HepG2 (cell line): ENCODE data around the gene SEC14L2. TPM values are rescaled to one million over a fixed set of nuclear protein-coding genes. Genes with fewer than 3 reads are reported as not detected.

Experiments
- ATF3 ChIP-seq: sonication (generic); formaldehyde crosslinking; IDR thresholded peaks from 2 replicates; pipeline ENCODE4 v1.4.0; 2020; ENCODE audit warnings: missing genetic modification reagents
- ATF6 ChIP-seq: sonication (generic); formaldehyde crosslinking; conservative IDR thresholded peaks from 2 replicates; pipeline ENCODE4 v1.4.0; 2020; ENCODE audit warnings: missing genetic modification reagents
- CEBPG ChIP-seq: IDR thresholded peaks from 2 replicates; pipeline ENCODE4 v1.6.1; 2016
- FOXK1 ChIP-seq: sonication (generic); formaldehyde crosslinking; IDR thresholded peaks from 2 replicates; pipeline ENCODE4 v1.4.0; 2020; ENCODE audit warnings: low read depth, missing genetic modification reagents, borderline replicate concordance
- FOXO1 ChIP-seq: sonication (generic); formaldehyde crosslinking; IDR thresholded peaks from 2 replicates; pipeline ENCODE4 v1.4.0; 2020; ENCODE audit warnings: missing genetic modification reagents
- KLF16 ChIP-seq, 2 experiments: sonication (generic) in 1 of 2; formaldehyde crosslinking in 1 of 2; IDR thresholded peaks; 2 replicates each; pipeline versions ENCODE4 v1.6.1 to v1.8.0; 2016 to 2023; ENCODE audit warnings: missing genetic modification reagents in 2 of 2, missing compliant biosample characterization in 1 of 2
- MNT ChIP-seq: fragments of 450-650 bp; IDR thresholded peaks from 2 replicates; pipeline ENCODE4 v1.6.1; 2016
- PHF21A ChIP-seq: sonication (generic); formaldehyde crosslinking; IDR thresholded peaks from 2 replicates; pipeline ENCODE4 v1.5.0; 2020; ENCODE audit warnings: mild to moderate bottlenecking, missing genetic modification reagents
- RARA ChIP-seq: IDR thresholded peaks from 2 replicates; pipeline ENCODE4 v1.6.1; 2016; ENCODE audit warnings: missing genetic modification reagents, missing compliant biosample characterization
- SMC3 ChIP-seq: IDR thresholded peaks from 2 replicates; pipeline ENCODE4 v1.6.1; 2011; ENCODE audit warnings: low read length, improper control_type of control experiment
- TEF ChIP-seq: sonication (generic); formaldehyde crosslinking; IDR thresholded peaks from 2 replicates; pipeline ENCODE4 v1.5.0; 2020; ENCODE audit warnings: missing genetic modification reagents
- TFDP1 ChIP-seq: IDR thresholded peaks from 2 replicates; pipeline ENCODE4 v1.6.1; 2016; ENCODE audit warnings: missing compliant biosample characterization, missing genetic modification reagents, borderline replicate concordance
- THAP11 ChIP-seq: IDR thresholded peaks from 2 replicates; pipeline ENCODE4 v1.6.1; 2016; ENCODE audit warnings: missing biosample characterization, missing genetic modification reagents
- XRCC5 ChIP-seq: fragments of 200-400 bp; formaldehyde crosslinking; optimal IDR thresholded peaks from 2 replicates; pipeline ENCODE3; 2017; ENCODE audit warnings: mild to moderate bottlenecking, low read length
- ZBTB43 ChIP-seq: sonication (generic); formaldehyde crosslinking; conservative IDR thresholded peaks from 2 replicates; pipeline ENCODE4 v1.4.0; 2020; ENCODE audit warnings: missing genetic modification reagents
- ZBTB7A ChIP-seq: sonication (generic); formaldehyde crosslinking; IDR thresholded peaks from 2 replicates; pipeline ENCODE4 v1.8.0; 2022; ENCODE audit warnings: mild to moderate bottlenecking, missing genetic modification reagents
- ZKSCAN1 ChIP-seq: fragments of 150-350 bp; IDR thresholded peaks from 2 replicates; pipeline ENCODE4 v1.6.1; 2014; ENCODE audit warnings: low read length
- ZNF580 ChIP-seq: IDR thresholded peaks from 2 replicates; pipeline ENCODE4 v1.6.1; 2016; ENCODE audit warnings: low read depth, borderline replicate concordance
- ZNF772 ChIP-seq: sonication (generic); formaldehyde crosslinking; IDR thresholded peaks from 2 replicates; pipeline ENCODE4 v1.5.0; 2020; ENCODE audit warnings: mild to moderate bottlenecking, missing genetic modification reagents
- ZSCAN21 ChIP-seq: sonication (generic); formaldehyde crosslinking; IDR thresholded peaks from 2 replicates; pipeline ENCODE4 v1.8.0; 2022; ENCODE audit warnings: mild to moderate bottlenecking, missing genetic modification reagents, moderate library complexity, borderline replicate concordance
- polyA plus RNA-seq, 8 experiments: library from polyadenylated mRNA; depleted of rRNA in 3 of 8; stranded (reverse) in 7 of 8; unstranded in 1 of 8; fragments of >200 nt; fragmentation: Illumina TruSeq in 4 of 8; extraction: Trizol in 4 of 8; gene quantifications; 2 replicates each; pipeline versions ENCODE4 v1.2.1 to v1.2.3, GENCODE V29; 2011 to 2016; ENCODE audit warnings: low read depth in 4 of 8, missing spikeins in 1 of 8, mixed read lengths in 1 of 8; ENCODE audit not compliant: insufficient read depth in 1 of 8
- total RNA-seq, 5 experiments: library from RNA; depleted of rRNA; stranded (reverse); fragments of >200 nt; fragmentation: Illumina TruSeq; extraction: Trizol; gene quantifications; 2 replicates each; pipeline ENCODE4 v1.2.3, GENCODE V29; 2016; ENCODE audit warnings: low read depth in 1 of 5

SEC14L2 gene
- total and polyA plus RNA-seq, 2 of the 13 experiments (the other 11 are each of a cell fraction or from before 2014, with no cell fraction given): 4.1 to 5.1 TPM

- TF ChIP-seq ZNF580 (CRISPR knock-in tag) (0 out of 2 replicates have a peak, but pooled peaks have one; percentile 27), ZSCAN21 (no peak), RARA (CRISPR knock-in tag) (peak; percentile 31; the same call in 1 of the 2 replicates), ZBTB7A (CRISPR knock-in tag) (0 out of 2 replicates have a peak, but pooled peaks have one; percentile 44), ZKSCAN1 (peak; percentile 27; the same call in 1 of the 2 replicates), ATF6 (CRISPR knock-in tag) (no peak), FOXK1 (0 out of 2 replicates have a peak, but pooled peaks have one; percentile 59), ZNF772 (0 out of 2 replicates have a peak, but pooled peaks have one; percentile 24), ZBTB43 (CRISPR knock-in tag) (no peak), CEBPG (CRISPR knock-in tag) (peak; percentile 15; the same call in 1 of the 2 replicates), FOXO1 (CRISPR knock-in tag) (0 out of 2 replicates have a peak, but pooled peaks have one; percentile 18), PHF21A (CRISPR knock-in tag) (no peak), TFDP1 (CRISPR knock-in tag) (0 out of 2 replicates have a peak, but pooled peaks have one; percentile 21), MNT (peak; percentile 46; the same call in 1 of the 2 replicates), SMC3 (peak; percentile 99), XRCC5 (peak; percentile 82), TEF (no peak), ATF3 (CRISPR knock-in tag) (no peak), KLF16 (CRISPR knock-in tag; IDR thresholded peaks at IDR 0.05) (peak in 1 of 2 experiments; percentile 60; a peak in 2 of 4 replicates), THAP11 (peak; percentile 49)
These were observed 5.7 kb upstream of the SEC14L2 start (continued) for GRCh38 chr22:30390974-30391691.
